ENCODE data around the gene RELCH. TPM values are rescaled to one million over a fixed set of nuclear protein-coding genes. Genes with fewer than 3 reads are reported as not detected.

The RELCH gene
- total RNA-seq, 1 experiment from 2014 or later = 21.6 TPM

GRCh38 chr18:62300359-62300963 is 113.4 kb downstream of the RELCH start:
- H3K36me3 ChIP-seq (ENCODE audit: low read depth, low read length) = peaks cover 9% of the 10 kb centered on the region; the same call in 1 of the 2 replicates

DNA sequence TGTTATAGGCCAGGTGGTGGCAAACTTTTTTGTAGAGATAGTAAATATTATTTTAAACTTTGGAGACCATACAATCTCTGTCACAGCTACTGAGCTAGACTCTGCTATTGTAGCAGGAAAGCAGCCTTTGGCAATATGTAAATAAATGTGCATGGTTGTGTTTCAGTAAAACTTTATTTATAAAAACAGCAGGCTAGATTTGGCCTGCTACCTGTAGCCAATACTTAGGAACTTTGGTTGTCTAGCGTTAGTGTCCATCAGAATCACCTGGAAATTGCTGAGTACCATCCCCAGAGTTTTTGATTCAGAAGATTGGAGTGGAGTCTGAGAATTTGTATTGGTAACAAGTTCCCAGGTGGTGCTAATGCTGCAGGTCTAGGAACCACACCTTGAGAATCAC is 114.3 kb downstream of the RELCH start:
- ATAC-seq = no peak
- Histone ChIP-seq H3K36me3 (ENCODE audit: low read depth, low read length) (peaks cover 9% of the 10 kb centered on the region; the same call in 1 of the 2 replicates), H3K4me3 (ENCODE audit: low read length) (no peak overlapping the region), H3K27me3 (ENCODE audit: low read length) (no peaks in the 10 kb centered on the region), H3K4me1 (ENCODE audit: insufficient read depth, low read length) (no peaks in the 10 kb centered on the region), H3F3A (ENCODE audit: low read length, unreplicated experiment) (no peaks in the 10 kb centered on the region), H3K9ac (ENCODE audit: low read length) (no peak overlapping the region), H3K79me2 (ENCODE audit: low read length) (no peaks in the 10 kb centered on the region), H3K9me3 (ENCODE audit: low read length) (no peaks in the 10 kb centered on the region), H3K27ac (ENCODE audit: low read length) (no peak overlapping the region), H4K20me1 (ENCODE audit: low read length) (no peaks in the 10 kb centered on the region), H3K9me2 (replicated peaks; ENCODE audit: low read length) (no peaks in the 10 kb centered on the region), H2AFZ (ENCODE audit: low read length) (no peak overlapping the region), H3K4me2 (ENCODE audit: low read length) (no peak overlapping the region)
- CTCF ChIA-PET = interaction anchor here (0.6 kb wide), 1 partner anchor 39 kb away, joined by 3 read pairs; no protein-coding TSS in a partner anchor
- intact Hi-C loops (cut with micrococcal nuclease) = no loop called here
- POLR2A ChIA-PET (ENCODE audit: unreplicated experiment) = no interaction called here
- TF ChIP-seq, protein P1, sequence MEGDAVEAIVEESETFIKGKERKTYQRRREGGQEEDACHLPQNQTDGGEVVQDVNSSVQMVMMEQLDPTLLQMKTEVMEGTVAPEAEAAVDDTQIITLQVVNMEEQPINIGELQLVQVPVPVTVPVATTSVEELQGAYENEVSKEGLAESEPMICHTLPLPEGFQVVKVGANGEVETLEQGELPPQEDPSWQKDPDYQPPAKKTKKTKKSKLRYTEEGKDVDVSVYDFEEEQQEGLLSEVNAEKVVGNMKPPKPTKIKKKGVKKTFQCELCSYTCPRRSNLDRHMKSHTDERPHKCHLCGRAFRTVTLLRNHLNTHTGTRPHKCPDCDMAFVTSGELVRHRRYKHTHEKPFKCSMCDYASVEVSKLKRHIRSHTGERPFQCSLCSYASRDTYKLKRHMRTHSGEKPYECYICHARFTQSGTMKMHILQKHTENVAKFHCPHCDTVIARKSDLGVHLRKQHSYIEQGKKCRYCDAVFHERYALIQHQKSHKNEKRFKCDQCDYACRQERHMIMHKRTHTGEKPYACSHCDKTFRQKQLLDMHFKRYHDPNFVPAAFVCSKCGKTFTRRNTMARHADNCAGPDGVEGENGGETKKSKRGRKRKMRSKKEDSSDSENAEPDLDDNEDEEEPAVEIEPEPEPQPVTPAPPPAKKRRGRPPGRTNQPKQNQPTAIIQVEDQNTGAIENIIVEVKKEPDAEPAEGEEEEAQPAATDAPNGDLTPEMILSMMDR (conservative IDR thresholded peaks at IDR 0.05; ENCODE audit: low read depth, low read length) = no peak
- TF ChIP-seq EZH2phosphoT487 (IDR thresholded peaks at IDR 0.05; ENCODE audit: borderline replicate concordance, low read length) (no peak), EZH2 (IDR thresholded peaks at IDR 0.05; ENCODE audit: low read length, unreplicated experiment) (no peak)
- BruUV-seq (replicated peaks) = no TSS peak
- no peak for DNase-seq

More at GRCh38 chr18:62300359-62300963, 113.4 kb downstream of the RELCH start:
- TF ChIP-seq EZH2 (IDR thresholded peaks at IDR 0.05; ENCODE audit: low read length, unreplicated experiment) (no peak), EZH2phosphoT487 (IDR thresholded peaks at IDR 0.05; ENCODE audit: borderline replicate concordance, low read length) (no peak)
- TF ChIP-seq, protein P1 (conservative IDR thresholded peaks at IDR 0.05; ENCODE audit: low read depth, low read length) = no peak
- no peaks in the 10 kb centered on the region for H3K27me3 ChIP-seq (ENCODE audit: low read length)
- no peaks in the 10 kb centered on the region for H4K20me1 ChIP-seq (ENCODE audit: low read length)
- no peak overlapping the region for H3K4me2 ChIP-seq (ENCODE audit: low read length)
- ChIA-PET POLR2A (ENCODE audit: unreplicated experiment) (no interaction called here), CTCF (no interaction called here)
- H3K4me3 ChIP-seq (ENCODE audit: low read length) = no peak overlapping the region
- H2AFZ ChIP-seq (ENCODE audit: low read length) = no peak overlapping the region
- no peaks in the 10 kb centered on the region for H3K9me3 ChIP-seq (ENCODE audit: low read length)
- H3K4me1 ChIP-seq (ENCODE audit: insufficient read depth, low read length) = no peaks in the 10 kb centered on the region
- H3F3A ChIP-seq (ENCODE audit: low read length, unreplicated experiment) = no peaks in the 10 kb centered on the region
- no peak overlapping the region for H3K9ac ChIP-seq (ENCODE audit: low read length)
- intact Hi-C loops (cut with micrococcal nuclease) = no loop called here
- DNase-seq = no peak
- no peak for ATAC-seq
- no TSS peak for BruUV-seq (replicated peaks)
- H3K9me2 ChIP-seq (replicated peaks; ENCODE audit: low read length) = no peaks in the 10 kb centered on the region
- H3K79me2 ChIP-seq (ENCODE audit: low read length) = no peaks in the 10 kb centered on the region
- H3K27ac ChIP-seq (ENCODE audit: low read length) = no peak overlapping the region

DNA sequence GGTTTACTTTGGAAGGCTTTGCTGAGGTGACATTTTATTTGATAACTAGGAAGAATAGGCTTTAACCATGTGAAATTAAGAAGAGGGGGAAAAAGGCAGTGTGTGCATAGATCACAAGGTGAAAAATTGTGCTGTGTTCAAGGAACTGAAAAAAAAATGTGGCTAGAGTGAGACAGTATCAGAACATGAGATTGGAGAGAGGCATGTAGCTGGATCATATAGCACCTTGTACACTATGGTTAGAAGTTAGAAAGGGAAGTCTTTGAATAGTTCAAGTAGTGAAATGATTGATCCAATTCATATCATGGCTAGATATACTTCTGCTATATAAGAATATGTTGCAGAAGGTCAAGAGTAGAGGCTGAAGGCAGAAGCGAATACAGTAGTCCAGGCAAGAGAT is 125.8 kb downstream of the RELCH start:
- CTCF ChIA-PET = no interaction called here
- no peaks in the 10 kb centered on the region for H4K20me1 ChIP-seq (ENCODE audit: low read length)
- DNase-seq (no peak), ATAC-seq (no peak)
- no peak overlapping the region for H3K9ac ChIP-seq (ENCODE audit: low read length)
- no peaks in the 10 kb centered on the region for H3K79me2 ChIP-seq (ENCODE audit: low read length)
- no peaks in the 10 kb centered on the region for H3K9me2 ChIP-seq (replicated peaks; ENCODE audit: low read length)
- no peaks in the 10 kb centered on the region for H3K9me3 ChIP-seq (ENCODE audit: low read length)
- TF ChIP-seq EZH2phosphoT487 (IDR thresholded peaks at IDR 0.05; ENCODE audit: borderline replicate concordance, low read length) = no peak
- TF ChIP-seq, protein P1 (conservative IDR thresholded peaks at IDR 0.05; ENCODE audit: low read depth, low read length) = no peak
- TF ChIP-seq EZH2 (IDR thresholded peaks at IDR 0.05; ENCODE audit: low read length, unreplicated experiment) = no peak
- no peak overlapping the region for H3K27ac ChIP-seq (ENCODE audit: low read length)
- intact Hi-C loops (cut with micrococcal nuclease) = no loop called here
- no peak overlapping the region for H3K4me2 ChIP-seq (ENCODE audit: low read length)
- no TSS peak for BruUV-seq (replicated peaks)
- no peaks in the 10 kb centered on the region for H3F3A ChIP-seq (ENCODE audit: low read length, unreplicated experiment)
- no peaks in the 10 kb centered on the region for H3K27me3 ChIP-seq (ENCODE audit: low read length)
- no peak overlapping the region for H2AFZ ChIP-seq (ENCODE audit: low read length)
- POLR2A ChIA-PET (ENCODE audit: unreplicated experiment) = no interaction called here
- H3K36me3 ChIP-seq (ENCODE audit: low read depth, low read length) = no peaks in the 10 kb centered on the region; the same call in 1 of the 2 replicates
- no peaks in the 10 kb centered on the region for H3K4me1 ChIP-seq (ENCODE audit: insufficient read depth, low read length)
- H3K4me3 ChIP-seq (ENCODE audit: low read length) = no peak overlapping the region

Data from PC-3 (cell line).